NCI-H2196 (cell line): ENCODE data around the gene HS3ST6.
A peak's percentile ranks its signal among the peaks of the same experiment; 100 is the strongest.
"Not testable (repeated sequence)": the region's sequence is repeated elsewhere in the genome, so short reads cannot be mapped to it uniquely, and the experiment has no call there.

Experiments
- DNase-seq: peaks from one replicate; lab custom pipeline; 2025; ENCODE audit not compliant: unreplicated experiment; lab: John Stamatoyannopoulos, UW

The HS3ST6 gene

GRCh38 chr16:1909561-1910231 lies 8.5 kb downstream of the HS3ST6 start:
- no peak for DNase-seq

DNA sequence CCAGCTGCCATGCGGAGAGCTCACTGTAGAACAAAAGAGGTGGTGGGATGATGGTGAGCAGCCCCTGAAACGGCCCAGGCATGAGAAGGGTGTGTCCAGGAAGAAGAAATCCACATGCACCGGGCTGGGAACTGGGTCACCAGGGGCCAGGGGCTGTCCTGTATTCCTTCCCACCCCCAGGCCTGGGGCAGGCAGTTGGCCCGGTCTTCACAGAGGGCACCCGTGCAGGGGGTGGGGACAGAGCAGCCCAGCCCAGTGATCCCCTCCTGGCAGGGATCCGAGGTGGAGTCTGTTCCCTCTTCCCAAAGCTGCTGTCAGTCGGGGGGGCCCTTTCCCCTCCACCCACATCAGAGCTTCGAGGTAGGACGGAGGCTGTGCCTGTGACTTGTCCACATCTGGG lies 9.2 kb downstream of the HS3ST6 start:
- no peak for DNase-seq

- no peak for DNase-seq
These were observed 10.0 kb downstream of the HS3ST6 start for GRCh38 chr16:1908184-1908583.

DNA sequence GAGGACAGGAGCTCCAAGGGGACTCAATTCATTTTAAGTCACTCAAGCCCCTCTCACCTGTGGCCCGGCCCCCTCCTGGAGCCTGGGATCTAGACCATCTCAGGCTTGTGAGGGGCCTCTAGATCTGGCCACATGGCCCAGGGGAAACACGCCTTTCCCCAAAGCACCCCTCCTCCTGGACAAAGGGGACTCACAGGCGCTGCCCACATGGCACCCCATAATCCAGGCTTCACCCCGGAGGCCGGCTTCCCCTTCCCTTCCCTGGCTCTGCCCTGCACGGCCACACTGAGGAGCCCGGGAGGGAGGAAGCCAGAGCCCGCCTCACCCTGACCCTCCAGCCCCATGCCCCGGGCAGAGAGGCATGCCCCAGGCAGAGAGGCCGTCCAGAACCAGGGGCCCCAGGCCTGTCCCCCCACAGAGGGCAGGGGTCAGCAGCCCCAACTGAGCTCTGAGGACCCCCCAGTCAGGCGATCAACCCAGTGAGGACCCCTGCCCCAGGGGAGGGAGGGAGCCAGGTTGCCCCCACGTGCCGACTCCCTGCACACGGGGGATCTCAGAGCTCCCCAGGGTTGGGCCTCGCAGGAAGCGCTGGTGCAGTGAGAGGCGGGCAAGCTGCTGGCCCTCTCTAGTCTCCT lies 10.9 kb downstream of the HS3ST6 start:
- DNase-seq, result no peak

- DNase-seq, result no peak
These were observed 11.4 kb downstream of the HS3ST6 start for GRCh38 chr16:1906846-1907165.

GRCh38 chr16:1906055-1906845 lies 12.0 kb downstream of the HS3ST6 start:
- no peak for DNase-seq

DNA sequence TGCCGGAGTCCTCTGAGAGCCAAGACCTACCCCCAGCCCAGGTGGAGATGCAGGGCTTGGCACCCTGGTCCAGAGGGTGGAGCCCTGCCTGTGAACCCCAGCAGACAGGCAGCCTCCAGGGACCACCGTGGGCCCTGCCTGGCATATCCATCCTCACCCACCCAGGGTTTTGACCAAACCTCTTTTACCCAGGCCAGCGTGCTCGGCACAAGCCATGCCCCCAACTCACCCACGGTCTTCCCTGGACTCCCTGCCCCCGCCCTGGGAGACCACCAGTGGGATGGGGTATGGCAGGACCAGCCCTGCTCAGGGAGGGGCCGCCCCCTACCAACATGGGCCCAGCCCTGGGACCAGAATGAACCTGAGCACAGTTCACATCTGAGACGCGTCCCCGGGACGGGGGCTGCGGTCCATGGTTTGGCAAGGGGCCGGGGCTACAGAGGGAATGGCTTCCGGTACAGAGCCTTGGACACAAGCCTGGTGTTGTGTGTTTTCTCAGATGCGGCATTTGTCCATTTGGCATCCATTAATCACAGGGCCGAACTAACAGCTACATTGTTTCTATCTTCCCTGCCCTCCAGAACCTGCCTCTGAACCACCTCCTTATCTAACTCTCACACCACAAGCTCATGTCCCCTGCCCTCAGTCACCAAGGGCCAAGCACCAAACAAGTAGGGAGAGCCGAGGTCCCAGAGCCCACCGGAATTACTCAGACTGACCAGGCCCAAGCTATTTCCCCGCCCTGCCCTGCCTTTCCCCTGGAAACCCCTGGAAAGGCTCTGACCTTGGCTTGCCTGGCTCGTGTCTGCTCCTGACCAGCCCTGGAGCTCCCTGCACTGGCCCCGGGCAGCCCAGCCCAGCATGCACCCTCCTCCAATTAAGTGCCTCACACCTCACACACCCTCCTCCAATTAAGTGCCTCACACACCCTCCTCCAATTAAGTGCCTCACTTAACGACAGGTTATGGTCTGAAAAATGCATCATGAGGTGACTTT lies 14.1 kb downstream of the HS3ST6 start:
- no peak for DNase-seq

DNA sequence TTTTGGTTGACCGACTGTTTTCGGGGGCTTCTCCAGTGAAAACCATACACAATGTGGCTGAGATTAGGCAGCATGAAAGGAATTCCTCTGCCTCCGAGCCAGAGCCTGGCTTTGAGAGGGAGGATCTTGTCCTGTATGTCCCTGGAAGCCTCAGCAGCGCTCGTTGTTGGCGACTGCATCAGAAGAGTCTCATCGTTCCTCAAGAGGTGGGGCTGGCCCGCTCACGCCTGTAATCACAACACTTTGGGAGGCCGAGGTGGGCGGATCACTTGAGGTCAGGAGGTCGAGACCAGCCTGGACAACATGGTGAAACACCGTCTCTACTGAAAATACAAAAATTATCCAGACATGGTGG lies 15.0 kb downstream of the HS3ST6 start:
- no peak for DNase-seq

GRCh38 chr16:1902547-1903219 lies 15.5 kb downstream of the HS3ST6 start:
- no peak for DNase-seq

GRCh38 chr16:1900452-1900774 lies 17.8 kb downstream of the HS3ST6 start:
- peak; percentile 86 for DNase-seq

- DNase-seq, result peak; percentile 86
These were observed 18.4 kb downstream of the HS3ST6 start for GRCh38 chr16:1899641-1900451.

DNA sequence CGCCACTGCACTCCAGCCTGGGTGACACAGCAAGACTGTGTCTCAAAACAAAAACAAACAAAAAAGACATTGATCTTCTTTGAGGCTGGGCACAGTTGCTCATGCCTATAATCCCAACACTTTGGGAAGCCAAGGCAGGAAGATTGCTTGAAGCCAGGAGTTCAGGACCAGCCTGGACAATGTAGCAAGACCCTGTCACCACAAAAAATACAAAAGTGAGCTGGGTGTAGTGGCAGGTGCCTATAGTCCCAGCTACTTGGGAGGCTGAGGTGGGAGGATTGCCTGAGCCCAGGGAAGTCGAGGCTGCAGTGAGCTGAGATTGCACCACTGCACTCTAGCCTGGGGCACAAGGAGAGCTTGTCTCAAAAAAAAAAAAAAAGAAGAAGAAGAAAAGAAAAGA lies 20.5 kb downstream of the HS3ST6 start:
- not testable (repeated sequence) for DNase-seq

- DNase-seq, result no peak
These were observed 22.1 kb downstream of the HS3ST6 start for GRCh38 chr16:1895949-1896675.

GRCh38 chr16:1895068-1895467 lies 23.1 kb downstream of the HS3ST6 start:
- no peak for DNase-seq

DNA sequence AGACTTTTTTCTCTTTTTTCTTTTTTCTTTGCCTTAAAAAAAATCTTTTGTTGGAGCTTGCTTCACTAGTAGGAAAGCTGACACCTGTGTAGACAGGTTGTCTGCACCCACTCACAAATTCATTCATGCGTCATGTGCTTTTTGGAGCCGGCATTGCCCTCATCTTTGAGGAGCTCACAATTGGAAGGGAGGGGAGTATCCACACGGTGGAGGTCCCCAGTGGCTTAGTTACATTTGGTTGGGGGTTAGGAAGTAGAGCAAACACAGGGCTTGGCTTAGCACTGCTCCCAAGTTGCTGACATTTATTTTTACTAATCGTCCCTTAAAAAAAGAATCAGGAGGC lies 27.5 kb downstream of the HS3ST6 start:
- peak; percentile 23 for DNase-seq

DNA sequence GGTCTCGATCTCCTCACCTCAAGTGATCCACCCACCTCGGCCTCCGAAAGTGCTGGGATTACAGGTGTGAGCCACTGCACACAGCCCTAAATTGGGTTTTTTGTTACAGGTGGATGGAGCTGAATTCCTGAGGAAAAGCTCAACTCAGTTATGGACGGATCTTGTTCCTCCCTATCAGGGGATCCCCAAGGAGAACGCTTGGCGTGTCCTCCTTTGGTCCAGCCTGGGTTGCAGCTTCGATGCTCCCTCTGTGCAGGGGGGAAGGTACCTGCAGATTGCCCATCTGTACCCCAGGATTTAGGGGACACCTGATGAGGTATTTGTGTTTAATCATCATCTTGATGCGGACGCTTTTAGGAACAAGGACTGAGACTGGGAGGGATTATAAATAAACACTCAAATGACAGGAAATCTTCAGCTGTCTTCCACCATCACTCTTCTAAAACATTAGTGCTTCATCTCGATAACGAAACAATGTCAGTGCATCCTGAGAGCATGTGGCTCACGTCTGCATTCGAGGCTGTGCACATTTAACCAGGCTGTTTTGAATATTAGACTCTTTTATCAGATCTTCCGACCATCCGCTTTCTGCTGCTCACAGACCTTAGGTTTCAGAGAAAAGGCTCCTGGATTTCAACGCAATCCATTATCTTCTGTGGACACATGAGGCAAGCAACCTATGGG lies 28.0 kb downstream of the HS3ST6 start:
- no peak for DNase-seq

GRCh38 chr16:1887711-1888354 lies 30.4 kb downstream of the HS3ST6 start:
- DNase-seq, result peak; percentile 30

GRCh38 chr16:1884889-1885288 lies 33.3 kb downstream of the HS3ST6 start:
- DNase-seq, result no peak
